GM18499 (cell line): ENCODE data around the gene CNRIP1.
"Not testable (repeated sequence)": the region's sequence is repeated elsewhere in the genome, so short reads cannot be mapped to it uniquely, and the experiment has no call there.

Source experiments
- ATAC-seq: cut with Tn5 transposase; IDR thresholded peaks from one replicate; pipeline ENCODE4 v1.9.1; 2021; ENCODE audit warnings: moderate number of reproducible peaks; ENCODE audit not compliant: insufficient read depth, unreplicated experiment

CNRIP1 gene

DNA sequence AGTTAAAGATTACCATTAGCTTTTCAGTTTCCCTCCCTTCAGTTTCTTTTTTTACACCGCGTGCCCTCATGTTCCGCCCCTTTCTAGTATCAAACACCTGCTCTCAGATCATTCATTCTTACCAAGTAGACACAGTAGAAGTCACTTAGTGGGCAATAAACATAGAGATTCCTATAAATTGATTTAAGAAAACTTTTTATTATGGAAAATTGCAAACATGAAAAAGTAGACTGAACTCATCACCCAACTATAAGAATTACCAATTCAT lies 21.2 kb upstream of the CNRIP1 start:
- no peak for ATAC-seq

DNA sequence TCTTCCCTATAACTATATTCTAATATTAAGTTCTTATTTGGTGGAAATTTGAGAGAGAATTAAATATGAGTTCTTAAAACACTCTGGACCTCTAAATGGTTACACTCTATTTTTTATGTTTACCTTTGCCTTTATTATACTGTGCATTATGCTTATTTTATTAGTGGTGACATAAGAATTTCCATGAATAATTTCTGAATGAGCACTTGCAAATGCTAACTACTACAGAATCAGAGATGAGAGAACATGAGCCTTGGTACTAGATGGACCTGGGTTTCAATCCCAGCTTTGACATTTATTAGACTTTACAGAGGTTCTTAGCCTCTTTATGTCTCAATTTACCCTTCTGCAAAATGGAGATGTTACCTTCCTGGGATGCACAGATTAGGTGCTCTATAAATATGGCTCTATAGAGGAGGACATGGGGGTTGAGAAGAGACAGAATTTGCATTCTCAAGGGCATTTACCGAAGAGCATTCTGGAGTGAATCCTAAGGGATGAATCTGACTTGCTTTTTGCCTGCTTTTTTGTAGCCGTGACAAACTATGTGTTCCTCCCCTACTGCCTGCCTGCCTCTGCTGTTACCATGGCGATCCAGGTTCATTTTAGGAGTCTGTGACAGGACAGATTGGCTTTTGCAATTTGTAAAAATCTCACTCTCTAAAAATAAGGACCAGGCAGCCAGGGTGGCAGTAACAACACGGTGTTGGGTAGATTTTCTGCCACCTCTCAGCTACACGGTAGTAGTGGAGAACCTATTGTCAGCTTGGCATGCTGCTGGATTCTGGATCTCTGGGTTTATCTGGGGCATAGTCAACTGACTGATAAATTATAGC lies 20.7 kb upstream of the CNRIP1 start:
- ATAC-seq: no peak

DNA sequence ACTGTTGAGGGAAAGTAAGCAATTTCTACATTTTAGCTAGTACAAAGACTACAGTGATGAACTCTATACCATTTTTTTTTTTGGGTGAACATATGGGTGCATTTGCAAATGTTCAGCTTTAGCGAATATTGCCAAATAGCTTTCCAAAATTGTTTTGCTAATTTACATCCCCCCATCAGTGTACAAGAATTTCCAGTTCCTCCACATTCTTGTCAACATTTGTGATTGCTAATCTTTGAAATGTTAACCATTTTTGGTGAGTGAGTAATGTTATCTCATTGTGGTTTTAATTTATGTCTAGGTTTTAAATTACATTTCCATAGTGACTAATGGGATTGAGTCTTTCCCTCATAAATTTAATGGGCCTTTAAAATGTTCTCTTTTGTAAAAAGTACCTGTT lies 16.4 kb upstream of the CNRIP1 start:
- ATAC-seq: no peak

DNA sequence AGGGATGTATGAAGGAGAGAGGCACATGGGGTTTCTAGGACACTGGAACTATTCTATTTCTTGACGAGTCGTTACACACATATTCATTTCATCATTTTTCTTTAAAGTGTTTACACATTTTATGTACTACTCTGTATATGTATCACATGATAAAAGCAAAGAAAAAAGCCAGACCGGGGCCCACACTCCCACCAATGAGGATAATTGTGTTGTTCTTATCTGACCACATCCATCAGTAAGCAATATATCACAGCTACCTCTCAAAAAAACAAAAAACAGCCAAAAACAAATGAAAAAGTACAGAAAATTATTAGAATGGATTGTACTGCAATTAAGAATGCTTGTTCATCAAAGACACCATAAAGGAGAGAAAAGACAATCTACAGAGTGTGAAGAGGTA lies 14.2 kb upstream of the CNRIP1 start:
- no peak for ATAC-seq

DNA sequence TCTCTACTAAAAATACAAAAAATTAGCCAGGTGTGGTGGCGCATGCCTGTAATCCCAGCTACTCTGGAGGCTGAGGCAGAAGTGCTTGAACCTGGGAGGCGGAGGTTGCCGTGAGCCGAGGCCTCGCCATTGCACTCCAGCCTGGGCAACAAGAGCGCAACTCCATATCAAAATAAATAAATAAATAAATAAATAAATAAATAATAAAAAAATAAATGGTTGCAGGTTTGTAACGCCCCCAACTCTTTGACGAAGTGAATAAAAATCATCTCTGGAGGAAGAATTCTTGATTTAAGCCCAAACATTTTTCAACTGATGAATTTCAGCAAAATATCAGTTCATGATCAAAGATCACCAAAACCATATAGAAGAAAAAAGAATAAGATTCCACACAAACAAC lies 13.3 kb upstream of the CNRIP1 start:
- no peak for ATAC-seq

GRCh38 chr2:68330691-68331090 lies 10.9 kb upstream of the CNRIP1 start:
- no peak for ATAC-seq

DNA sequence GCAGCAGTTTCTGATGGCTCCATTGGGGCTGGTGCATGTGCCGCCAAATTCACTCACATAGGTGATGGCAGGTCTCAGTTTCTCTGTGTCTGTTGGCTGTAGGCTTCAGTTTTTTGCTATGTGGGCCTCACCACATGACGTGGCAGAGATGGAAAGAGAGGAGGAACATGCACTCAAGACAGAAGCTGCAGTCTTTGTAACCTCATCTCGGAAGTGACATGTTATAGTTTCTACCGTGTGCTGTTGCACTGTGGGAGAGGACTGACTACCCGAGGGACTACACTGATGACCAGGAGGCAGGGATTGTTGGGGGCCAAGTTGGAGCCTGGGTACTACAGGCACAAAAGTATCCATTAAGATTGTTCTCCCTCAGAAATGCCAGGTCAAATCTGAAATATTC lies 9.2 kb upstream of the CNRIP1 start:
- ATAC-seq: no peak

DNA sequence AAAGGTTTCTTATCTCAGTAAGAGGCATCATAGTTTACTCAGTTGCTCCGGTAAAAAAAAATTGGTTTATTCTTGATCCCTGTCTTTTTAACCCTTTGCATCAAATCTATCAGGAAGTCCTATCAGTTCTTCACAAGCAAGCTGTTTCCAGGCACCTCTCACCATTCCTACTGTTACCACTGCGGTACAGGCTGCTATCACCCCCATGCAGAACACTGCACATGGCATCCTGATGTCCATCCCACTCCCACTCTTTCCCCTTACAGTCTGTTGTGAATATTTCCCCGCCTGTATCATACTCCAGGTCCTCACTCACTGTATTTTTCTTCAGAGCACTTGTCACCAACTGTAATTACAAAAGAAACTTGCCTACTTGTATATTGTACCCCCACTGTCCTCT lies 5.3 kb upstream of the CNRIP1 start:
- ATAC-seq: no peak

DNA sequence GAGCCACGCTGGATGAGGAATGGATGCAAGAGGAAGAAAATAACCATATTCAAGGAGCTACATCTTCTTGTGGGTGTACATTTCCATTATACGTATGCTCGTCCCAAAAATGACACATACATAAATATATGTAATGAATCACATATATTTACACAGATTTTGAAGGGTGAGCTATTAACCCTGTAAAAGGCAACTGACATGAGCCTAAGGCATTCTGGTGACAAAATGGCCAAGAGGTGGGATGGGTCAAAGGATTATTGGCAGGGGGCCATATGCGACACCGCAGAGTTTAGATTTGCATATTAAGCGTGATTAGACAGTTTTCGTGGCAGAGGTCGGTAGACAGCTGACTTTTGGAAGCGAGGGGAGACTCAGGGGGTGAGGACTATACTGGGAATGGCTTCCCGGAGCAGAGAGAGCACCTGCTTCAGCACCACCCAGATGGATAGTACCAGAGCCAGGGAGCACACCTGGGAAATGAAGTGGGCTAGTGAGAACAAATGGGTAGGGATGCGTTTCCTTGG lies 431 bp upstream of the CNRIP1 start:
- ATAC-seq: no peak

DNA sequence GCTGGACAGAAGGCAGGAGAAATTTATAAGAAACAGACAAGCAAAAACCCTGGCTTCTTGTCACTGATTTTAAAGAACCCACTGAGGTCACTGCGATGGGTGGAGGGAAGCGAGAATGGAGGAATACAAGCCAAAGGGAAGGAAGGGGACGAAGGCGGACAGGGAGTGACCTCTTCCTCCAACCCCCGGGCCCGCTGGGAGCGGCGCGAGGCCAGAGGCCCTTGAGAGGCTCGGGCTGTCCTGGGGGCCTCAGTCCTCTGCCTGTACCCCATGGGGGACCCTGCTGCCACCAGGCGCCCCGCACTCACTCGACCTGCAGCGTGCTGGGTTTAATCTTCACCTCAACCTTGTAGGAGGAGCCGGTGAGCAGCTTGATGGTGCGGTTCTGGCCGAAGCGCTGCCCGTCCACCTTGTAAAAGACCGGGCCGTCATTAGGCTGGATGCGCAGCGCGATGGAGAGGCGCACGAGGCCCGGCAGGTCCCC lies 793 bp downstream of the CNRIP1 start:
- ATAC-seq: no peak

- ATAC-seq: no peak
Observed at GRCh38 chr2:68317971-68318913, 1.5 kb downstream of the CNRIP1 start.

- ATAC-seq: no peak
Observed at GRCh38 chr2:68316111-68316510, 3.6 kb downstream of the CNRIP1 start.

- ATAC-seq: no peak
Observed at GRCh38 chr2:68311033-68311432, 8.7 kb downstream of the CNRIP1 start.

- ATAC-seq: no peak
Observed at GRCh38 chr2:68309426-68309825, 10.3 kb downstream of the CNRIP1 start.

- not testable (repeated sequence) for ATAC-seq
Observed at GRCh38 chr2:68303902-68304272, 15.9 kb downstream of the CNRIP1 start.

- ATAC-seq: no peak
Observed at GRCh38 chr2:68303033-68303901, 16.5 kb downstream of the CNRIP1 start.

DNA sequence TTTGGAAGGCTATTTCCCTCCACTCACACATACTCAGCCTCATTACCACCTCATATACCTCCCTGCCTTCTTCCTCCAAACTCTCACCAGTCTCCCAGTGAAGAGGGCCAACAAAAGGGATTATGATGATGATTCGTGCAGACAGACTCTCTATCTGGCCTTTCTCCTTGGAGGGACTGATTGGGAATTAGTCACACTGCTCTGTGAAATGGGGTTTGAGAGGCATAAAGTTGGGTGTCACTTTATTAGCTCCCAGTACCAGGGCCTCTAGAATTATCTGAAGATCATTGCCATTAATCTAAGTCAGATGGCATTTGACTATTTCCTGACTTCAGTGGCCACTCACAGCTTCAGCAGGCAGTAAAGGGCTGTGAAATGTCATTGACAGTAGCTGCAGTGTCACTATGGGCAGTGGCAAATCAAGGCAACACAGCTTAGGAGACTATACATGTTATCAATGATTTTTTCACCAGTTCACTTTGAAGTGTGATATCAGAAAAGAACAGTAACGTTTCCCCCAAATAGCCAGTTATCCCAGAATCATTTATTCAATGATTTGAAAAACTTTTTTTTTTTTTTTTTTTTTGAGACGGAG lies 17.4 kb downstream of the CNRIP1 start:
- ATAC-seq: no peak

- ATAC-seq: peak; percentile 54
Observed at GRCh38 chr2:68295516-68295915, 24.2 kb downstream of the CNRIP1 start.

GRCh38 chr2:68294913-68295312 lies 24.8 kb downstream of the CNRIP1 start:
- ATAC-seq: no peak

- ATAC-seq: no peak
Observed at GRCh38 chr2:68294187-68294586, 25.6 kb downstream of the CNRIP1 start.
